GM18951 (cell line): ENCODE data around the gene RPL36A.

Experiments used
- POLR2A ChIP-seq: IDR thresholded peaks from 4 replicates; pipeline ENCODE4 v1.6.1; 2011; ENCODE audit warnings: mild to moderate bottlenecking; ENCODE audit not compliant: insufficient read length, insufficient read depth; ENCODE audit errors: extremely low read depth
- in situ Hi-C: fragments of 300-500 bp; cut with MboI; formaldehyde crosslinking; loops from one replicate; pipeline ENCODE4 v1.12.0; 2022; ENCODE audit warnings: low sequenced_read_pairs, mixed read lengths, inconsistent platforms; ENCODE audit not compliant: unreplicated experiment

Gene RPL36A

GRCh38 chrX:101383679-101384205, 7.1 kb upstream of the RPL36A start:
- TF ChIP-seq POLR2A, result peak; percentile 31
- in situ Hi-C loops, result no loop called here

GRCh38 chrX:101385026-101385684, 5.7 kb upstream of the RPL36A start:
- no peak for TF ChIP-seq POLR2A
- in situ Hi-C loops, result no loop called here

- peak; percentile 59 for TF ChIP-seq POLR2A
- in situ Hi-C loops, result no loop called here
Measured at GRCh38 chrX:101385795-101386541, 4.8 kb upstream of the RPL36A start, which contains the start of gene BTK. Gene BTK (minus strand): TSS chrX:101386191. CDS start chrX:101375284, 10,907 bp downstream.

- no peak for TF ChIP-seq POLR2A
- in situ Hi-C loops, result no loop called here
Measured at GRCh38 chrX:101386542-101386885, 4.3 kb upstream of the RPL36A start.

- TF ChIP-seq POLR2A, result no peak
- in situ Hi-C loops, result no loop called here
Measured at GRCh38 chrX:101388604-101389003, 2.2 kb upstream of the RPL36A start.

- in situ Hi-C loops, result no loop called here
- TF ChIP-seq POLR2A, result peak; percentile 5
Measured at GRCh38 chrX:101391831-101392230, 1.0 kb downstream of the RPL36A start.

GRCh38 chrX:101393530-101394305, 2.9 kb downstream of the RPL36A start:
- in situ Hi-C loops, result no loop called here
- no peak for TF ChIP-seq POLR2A

- no peak for TF ChIP-seq POLR2A
- in situ Hi-C loops, result no loop called here
Measured at GRCh38 chrX:101394372-101394771, 3.6 kb downstream of the RPL36A start.

- in situ Hi-C loops, result no loop called here
- TF ChIP-seq POLR2A, result no peak
Measured at GRCh38 chrX:101395789-101396188, 5.0 kb downstream of the RPL36A start.

- no peak for TF ChIP-seq POLR2A
- in situ Hi-C loops, result no loop called here
Measured at GRCh38 chrX:101397779-101398178, 7.0 kb downstream of the RPL36A start.

- no peak for TF ChIP-seq POLR2A
- in situ Hi-C loops, result no loop called here
Measured at GRCh38 chrX:101398694-101399093, 7.9 kb downstream of the RPL36A start.

- in situ Hi-C loops, result loop anchor here (25.0 kb wide), 1 partner anchor 187 kb away; no protein-coding TSS in a partner anchor
- no peak for TF ChIP-seq POLR2A
Measured at GRCh38 chrX:101399825-101400224, 9.0 kb downstream of the RPL36A start.

GRCh38 chrX:101407167-101407747, 16.4 kb downstream of the RPL36A start:
- in situ Hi-C loops, result loop anchor here (25.0 kb wide), 1 partner anchor 180 kb away; no protein-coding TSS in a partner anchor
- TF ChIP-seq POLR2A, result no peak
